ENCODE data around the gene RAD21L1.

The RAD21L1 gene

GRCh38 chr20:1225783-1226654, at the start of gene RAD21L1:
RAD21L1 (plus strand) TSS chr20:1226044; CDS start chr20:1228454, 2,410 bp downstream.
- DNase-seq (ENCODE audit: low spot score) = peak; percentile 70

- DNase-seq (ENCODE audit: low spot score) = peak; percentile 69
Observed at GRCh38 chr20:1177680-1178079, 48.2 kb upstream of the RAD21L1 start.

GRCh38 chr20:1178103-1178502, 47.7 kb upstream of the RAD21L1 start:
- no peak for DNase-seq (ENCODE audit: low spot score)

GRCh38 chr20:1178623-1179022, 47.2 kb upstream of the RAD21L1 start:
- no peak for DNase-seq (ENCODE audit: low spot score)

- no peak for DNase-seq (ENCODE audit: low spot score)
Observed at GRCh38 chr20:1180949-1181348, 44.9 kb upstream of the RAD21L1 start.

- DNase-seq (ENCODE audit: low spot score) = no peak
Observed at GRCh38 chr20:1182106-1182505, 43.7 kb upstream of the RAD21L1 start.

- no peak for DNase-seq (ENCODE audit: low spot score)
Observed at GRCh38 chr20:1183153-1183552, 42.7 kb upstream of the RAD21L1 start.

- no peak for DNase-seq (ENCODE audit: low spot score)
Observed at GRCh38 chr20:1184260-1184637, 41.6 kb upstream of the RAD21L1 start.

- peak; percentile 42 for DNase-seq (ENCODE audit: low spot score)
Observed at GRCh38 chr20:1184638-1185315, 41.1 kb upstream of the RAD21L1 start, which contains the start of gene TMEM74B. TMEM74B (minus strand) TSS chr20:1184981; CDS start chr20:1183801, 1,180 bp downstream.

GRCh38 chr20:1185316-1185741, 40.5 kb upstream of the RAD21L1 start:
- DNase-seq (ENCODE audit: low spot score) = no peak

- peak; percentile 82 for DNase-seq (ENCODE audit: low spot score)
Observed at GRCh38 chr20:1185790-1186334, 40.0 kb upstream of the RAD21L1 start.

- DNase-seq (ENCODE audit: low spot score) = no peak
Observed at GRCh38 chr20:1186367-1186991, 39.4 kb upstream of the RAD21L1 start.

- peak; percentile 63 for DNase-seq (ENCODE audit: low spot score)
Observed at GRCh38 chr20:1187605-1188171, 38.2 kb upstream of the RAD21L1 start.

GRCh38 chr20:1188347-1188746, 37.5 kb upstream of the RAD21L1 start:
- no peak for DNase-seq (ENCODE audit: low spot score)

- DNase-seq (ENCODE audit: low spot score) = no peak
Observed at GRCh38 chr20:1189827-1190226, 36.0 kb upstream of the RAD21L1 start.

- no peak for DNase-seq (ENCODE audit: low spot score)
Observed at GRCh38 chr20:1190847-1191246, 35.0 kb upstream of the RAD21L1 start.

- DNase-seq (ENCODE audit: low spot score) = no peak
Observed at GRCh38 chr20:1191299-1191698, 34.5 kb upstream of the RAD21L1 start.

GRCh38 chr20:1195226-1195625, 30.6 kb upstream of the RAD21L1 start:
- DNase-seq (ENCODE audit: low spot score) = no peak

- DNase-seq (ENCODE audit: low spot score) = no peak
Observed at GRCh38 chr20:1196634-1197033, 29.2 kb upstream of the RAD21L1 start.

- DNase-seq (ENCODE audit: low spot score) = no peak
Observed at GRCh38 chr20:1197801-1198200, 28.0 kb upstream of the RAD21L1 start.

- DNase-seq (ENCODE audit: low spot score) = no peak
Observed at GRCh38 chr20:1198751-1199150, 27.1 kb upstream of the RAD21L1 start.
